Tibial artery (tissue), 4 donors: ENCODE data around the gene SHROOM3.
A peak's percentile ranks its signal among the peaks of the same experiment; 100 is the strongest.

Experiments used
- DNase-seq, 2 donors: peaks; one replicate each; pipeline ENCODE4 v3.0.0-alpha.2; 2019
- H3K27ac ChIP-seq, 2 donors: fragments of 200-600 bp; sonication (generic) in 1 of 2; 1 replicate in 1 of 2; 2 replicates in 1 of 2; pipeline ENCODE4 v1.5.1; 2018 to 2019; ENCODE audit warnings: mild to moderate bottlenecking in 1 of 2
- H3K27me3 ChIP-seq, 2 donors: fragments of 200-600 bp; sonication (generic) in 1 of 2; one replicate each; pipeline versions ENCODE4 v1.5.1 to v1.6.0; 2016 to 2019
- H3K36me3 ChIP-seq, 3 donors: fragments of 200-600 bp; sonication (generic) in 2 of 3; one replicate each; pipeline ENCODE4 v1.5.1; 2016 to 2019; ENCODE audit warnings: mild to moderate bottlenecking in 2 of 3
- H3K4me1 ChIP-seq, 4 donors: fragments of 200-600 bp; sonication (generic) in 2 of 4; 1 replicate in 3 of 4; 2 replicates in 1 of 4; pipeline ENCODE4 v1.5.1; 2016 to 2019
- H3K4me3 ChIP-seq, 2 donors: fragments of 200-600 bp; sonication (generic) in 1 of 2; 1 replicate in 1 of 2; 2 replicates in 1 of 2; pipeline ENCODE4 v1.5.1; 2018 to 2019; ENCODE audit warnings: mild to moderate bottlenecking in 2 of 2
- H3K9me3 ChIP-seq, 3 donors: fragments of 200-600 bp; sonication (generic) in 1 of 3; one replicate each; pipeline ENCODE4 v1.5.1; 2016 to 2019
- intact Hi-C: fragments of 100-400 bp; cut with DNase I; formaldehyde crosslinking; loops from one replicate; pipeline ENCODE4 v1.15.0; 2023; ENCODE audit warnings: low total_unique reads
- TF ChIP-seq, protein P1 (sequence below), 2 experiments: fragments of 200-600 bp in 1 of 2; fragments of 450-650 bp in 1 of 2; IDR thresholded peaks; one replicate each; pipeline ENCODE4 v1.5.1; 2017 to 2019; ENCODE audit warnings: antibody characterized with exemption in 2 of 2, mild to moderate bottlenecking in 1 of 2, moderate library complexity in 1 of 2

The SHROOM3 gene

DNA sequence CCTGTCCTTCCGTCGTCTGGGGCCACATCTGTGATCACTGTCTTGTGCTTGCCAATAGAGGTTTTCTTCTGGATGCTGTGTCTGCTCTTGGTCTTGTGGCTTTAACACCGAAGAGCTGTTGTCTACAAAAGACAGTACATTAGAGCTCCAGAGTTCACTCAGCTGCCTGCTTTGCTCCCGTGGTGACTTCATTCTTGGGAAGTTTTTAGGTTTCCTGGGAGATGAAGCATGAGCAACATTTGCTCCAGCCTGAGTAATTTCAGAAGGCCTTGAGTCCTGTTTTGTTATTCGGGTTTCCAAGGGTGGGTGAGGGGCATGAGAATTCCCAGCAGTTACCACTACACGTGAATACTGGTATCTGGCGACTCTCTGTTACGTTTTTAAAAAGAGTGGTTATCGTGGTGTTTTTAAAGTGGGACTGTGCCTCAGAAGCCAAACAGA is 189.2 kb downstream of the SHROOM3 start:
- Histone ChIP-seq H3K4me1 (peaks cover 0 to 79% (median 36%) of the 10 kb centered on the region in 4 donors), H3K27ac (peak overlapping the region; percentile 78 to 87), H3K36me3 (no peaks in the 10 kb centered on the region), H3K9me3 (no peaks in the 10 kb centered on the region), H3K4me3 (peak overlapping the region; percentile 21), H3K27me3 (no peaks in the 10 kb centered on the region)
- TF ChIP-seq, protein P1, sequence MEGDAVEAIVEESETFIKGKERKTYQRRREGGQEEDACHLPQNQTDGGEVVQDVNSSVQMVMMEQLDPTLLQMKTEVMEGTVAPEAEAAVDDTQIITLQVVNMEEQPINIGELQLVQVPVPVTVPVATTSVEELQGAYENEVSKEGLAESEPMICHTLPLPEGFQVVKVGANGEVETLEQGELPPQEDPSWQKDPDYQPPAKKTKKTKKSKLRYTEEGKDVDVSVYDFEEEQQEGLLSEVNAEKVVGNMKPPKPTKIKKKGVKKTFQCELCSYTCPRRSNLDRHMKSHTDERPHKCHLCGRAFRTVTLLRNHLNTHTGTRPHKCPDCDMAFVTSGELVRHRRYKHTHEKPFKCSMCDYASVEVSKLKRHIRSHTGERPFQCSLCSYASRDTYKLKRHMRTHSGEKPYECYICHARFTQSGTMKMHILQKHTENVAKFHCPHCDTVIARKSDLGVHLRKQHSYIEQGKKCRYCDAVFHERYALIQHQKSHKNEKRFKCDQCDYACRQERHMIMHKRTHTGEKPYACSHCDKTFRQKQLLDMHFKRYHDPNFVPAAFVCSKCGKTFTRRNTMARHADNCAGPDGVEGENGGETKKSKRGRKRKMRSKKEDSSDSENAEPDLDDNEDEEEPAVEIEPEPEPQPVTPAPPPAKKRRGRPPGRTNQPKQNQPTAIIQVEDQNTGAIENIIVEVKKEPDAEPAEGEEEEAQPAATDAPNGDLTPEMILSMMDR (IDR thresholded peaks at IDR 0.05), result no peak
- intact Hi-C loops, result no loop called here
- DNase-seq, result peak; percentile 79 to 84

DNA sequence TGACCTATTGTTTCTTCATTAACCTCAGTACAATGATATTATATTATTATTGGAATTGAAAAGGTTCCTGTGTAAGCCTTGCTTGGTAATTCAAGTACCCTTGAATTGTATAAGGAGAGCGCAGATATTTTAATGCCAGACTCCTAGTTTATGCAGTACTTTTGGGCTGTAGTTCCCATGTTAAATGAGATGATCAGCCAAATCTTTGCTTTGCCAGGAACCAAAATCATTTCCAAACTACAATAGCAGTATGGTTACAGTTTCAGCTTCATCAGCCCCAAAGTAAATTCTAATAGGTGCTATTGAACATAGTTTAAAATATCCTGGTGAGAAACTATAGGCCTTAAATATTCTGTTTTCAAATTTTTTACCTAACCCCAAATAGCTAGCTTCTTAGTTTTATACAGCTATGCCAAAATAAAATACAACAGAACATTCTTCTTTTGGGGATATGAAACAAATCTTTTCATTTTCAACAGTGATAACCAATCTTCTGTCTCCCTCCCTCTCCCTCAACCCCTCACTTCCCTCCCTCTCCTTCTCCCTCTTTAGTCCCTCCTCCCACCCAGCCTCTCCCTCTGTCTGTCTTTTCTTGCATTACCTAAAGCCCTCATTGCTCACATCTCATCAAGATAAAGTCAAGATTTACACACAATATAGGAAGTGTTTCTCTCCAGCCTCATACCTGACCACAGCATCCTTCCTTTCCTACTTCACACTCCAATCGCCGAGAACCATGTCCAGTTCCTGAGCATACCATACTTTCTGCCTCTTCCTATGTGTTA is 190.1 kb downstream of the SHROOM3 start:
- H3K4me1 ChIP-seq, result peaks cover 0 to 76% (median 36%) of the 10 kb centered on the region in 4 donors
- no peak for DNase-seq
- no peaks in the 10 kb centered on the region for H3K27me3 ChIP-seq
- peak overlapping the region; percentile 78 to 87 for H3K27ac ChIP-seq
- no peak overlapping the region for H3K4me3 ChIP-seq
- H3K36me3 ChIP-seq, result no peaks in the 10 kb centered on the region
- H3K9me3 ChIP-seq, result no peaks in the 10 kb centered on the region
- intact Hi-C loops, result no loop called here
- TF ChIP-seq, protein P1 (IDR thresholded peaks at IDR 0.05), result no peak

DNA sequence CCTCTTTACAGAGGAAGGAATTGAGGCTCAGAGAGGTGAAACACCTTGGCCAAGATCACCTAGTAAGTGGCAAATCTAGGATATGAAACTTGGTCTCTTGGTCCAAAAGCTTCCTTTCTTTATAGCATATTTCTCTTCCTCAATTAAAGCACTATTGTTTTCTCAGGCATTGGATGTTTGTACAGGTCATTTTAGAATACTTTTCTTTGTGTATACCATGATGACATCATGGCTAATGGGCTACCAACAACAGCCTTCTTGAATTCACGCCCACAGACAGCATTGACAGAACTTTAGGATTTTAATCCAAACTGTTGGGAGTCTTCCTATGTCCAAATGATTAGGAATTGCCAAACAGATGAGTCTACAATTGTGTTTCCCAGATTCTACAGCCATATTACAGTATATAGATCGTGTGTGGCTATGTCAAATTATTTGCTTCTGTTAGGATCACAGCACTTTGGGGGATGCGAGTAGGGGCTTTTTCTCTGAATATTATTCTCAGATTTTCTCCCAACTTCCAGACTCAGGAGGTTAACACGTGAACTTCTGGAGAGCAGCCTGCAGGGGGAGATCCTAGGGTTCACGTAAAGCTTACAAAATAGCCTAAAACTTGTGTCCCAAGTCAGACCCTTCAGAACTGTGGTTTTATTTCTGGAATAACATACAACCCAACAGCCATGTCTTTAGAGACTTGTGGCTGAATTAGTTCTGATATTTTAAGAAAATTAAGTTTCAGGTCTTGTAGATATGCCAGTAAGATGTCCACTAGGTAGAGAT is 191.8 kb downstream of the SHROOM3 start:
- Histone ChIP-seq H3K36me3 (no peaks in the 10 kb centered on the region), H3K27me3 (no peaks in the 10 kb centered on the region), H3K9me3 (no peaks in the 10 kb centered on the region), H3K27ac (peak overlapping the region; percentile 78 to 87), H3K4me3 (no peak overlapping the region), H3K4me1 (peaks cover 0 to 67% (median 30%) of the 10 kb centered on the region in 4 donors)
- TF ChIP-seq, protein P1 (IDR thresholded peaks at IDR 0.05), result no peak
- DNase-seq, result no peak
- intact Hi-C loops, result no loop called here

DNA sequence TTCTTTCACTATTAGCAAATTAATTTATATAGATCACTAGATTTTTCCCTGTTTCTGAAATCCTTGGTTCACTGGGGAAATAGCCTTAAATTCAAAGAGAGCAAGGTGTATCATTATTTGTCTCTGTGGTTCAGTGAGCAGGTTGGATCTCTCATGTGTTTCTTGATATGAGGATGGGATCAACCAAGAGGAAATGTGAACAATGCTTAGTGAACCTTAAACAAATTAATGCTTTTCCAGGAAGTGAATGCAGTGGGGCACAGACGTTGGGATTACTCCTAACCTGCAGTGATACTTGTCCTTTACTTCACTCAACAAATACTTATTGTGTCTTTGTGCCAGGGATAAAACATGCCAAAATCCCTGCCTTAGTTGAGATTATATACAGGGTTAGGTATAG is 193.2 kb downstream of the SHROOM3 start:
- Histone ChIP-seq H3K36me3 (no peaks in the 10 kb centered on the region), H3K4me1 (peaks cover 0 to 53% (median 20%) of the 10 kb centered on the region in 4 donors), H3K9me3 (no peaks in the 10 kb centered on the region), H3K27me3 (no peaks in the 10 kb centered on the region), H3K4me3 (no peak overlapping the region), H3K27ac (peak overlapping the region in 1 of 2 donors; percentile 87)
- no peak for DNase-seq
- intact Hi-C loops, result no loop called here
- TF ChIP-seq, protein P1 (IDR thresholded peaks at IDR 0.05), result no peak

DNA sequence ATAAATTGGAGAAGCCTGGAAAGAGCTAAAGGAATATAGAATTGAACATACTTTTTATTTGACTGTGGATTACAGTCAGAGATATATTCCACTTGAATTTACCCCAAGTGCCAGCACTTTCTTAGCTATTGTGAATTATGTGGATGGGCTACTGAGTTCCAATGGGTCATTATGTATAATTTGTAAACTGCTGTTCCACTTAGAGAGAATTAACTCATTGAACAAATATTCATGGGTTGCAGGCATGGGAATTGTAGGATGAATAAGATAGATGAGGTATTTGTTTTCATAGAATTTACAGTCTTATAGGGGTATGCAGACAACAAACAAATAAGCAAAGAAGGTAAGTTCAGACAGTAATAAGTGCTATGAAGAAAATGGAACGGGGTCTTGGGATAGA is 195.7 kb downstream of the SHROOM3 start:
- Histone ChIP-seq H3K4me1 (peaks cover 0 to 50% (median 19%) of the 10 kb centered on the region in 4 donors), H3K36me3 (no peaks in the 10 kb centered on the region), H3K27me3 (no peaks in the 10 kb centered on the region), H3K9me3 (no peaks in the 10 kb centered on the region), H3K4me3 (no peak overlapping the region), H3K27ac (peak overlapping the region in 1 of 2 donors; percentile 17)
- TF ChIP-seq, protein P1 (IDR thresholded peaks at IDR 0.05), result no peak
- intact Hi-C loops, result loop anchor here (10.0 kb wide), 1 partner anchor 54 kb away; no protein-coding TSS in a partner anchor
- DNase-seq, result no peak
